Measurements from ENCODE around the gene PIGU. TPM values are rescaled to one million over a fixed set of nuclear protein-coding genes. Genes with fewer than 3 reads are reported as not detected.

PIGU gene
- total and polyA plus RNA-seq, 2 donors (not counting 1 experiment from before 2014, with no cell fraction given), result 12.0 to 19.3 TPM

- Histone ChIP-seq H3K79me2 (ENCODE audit: control insufficient read depth, insufficient read depth, low read length) (peaks cover 63% of the 10 kb centered on the region), H3K36me3 (replicated peaks in 1 of 2; ENCODE audit: control extremely low read depth in 1 of 2, control insufficient read depth in 1 of 2, extremely low read depth in 1 of 2, insufficient read depth in 2 of 2, low read length in 1 of 2) (peaks cover 3 to 5% of the 10 kb centered on the region in 2 experiments), H3K9ac (ENCODE audit: low read length) (peak overlapping the region; percentile 94), H2AFZ (ENCODE audit: insufficient read depth, low read depth, low read length, poor library complexity, severe bottlenecking) (peak overlapping the region; percentile 90), H3K27me3 (replicated peaks in 1 of 4; ENCODE audit: control extremely low read depth in 1 of 4, control insufficient read depth in 3 of 4, insufficient read depth in 4 of 4, low read length in 3 of 4) (no peaks in the 10 kb centered on the region), H3K4me3 (ENCODE audit: control extremely low read depth in 1 of 5, extremely low read depth in 1 of 5, insufficient read depth in 1 of 5, low read depth in 2 of 5, low read length in 4 of 5) (peak overlapping the region; percentile 66 to 99 (median 95)), H3K4me1 (ENCODE audit: control insufficient read depth in 2 of 2, insufficient read depth in 2 of 2, low read length in 2 of 2) (peaks cover 5 to 10% of the 10 kb centered on the region in 2 donors), H3K27ac (ENCODE audit: low read length in 2 of 2) (peak overlapping the region; percentile 31 to 85), H4K20me1 (ENCODE audit: control insufficient read depth, insufficient read depth, low read length, poor library complexity, severe bottlenecking) (peaks cover 28% of the 10 kb centered on the region), H3K9me3 (ENCODE audit: control extremely low read depth in 1 of 3, control insufficient read depth in 2 of 3, insufficient read depth in 1 of 3, low read length in 2 of 3) (no peaks in the 10 kb centered on the region), H3K4me2 (replicated peaks; ENCODE audit: low read depth, low read length, poor library complexity, severe bottlenecking) (peak overlapping the region; percentile 83)
- H3K27ac Mint-ChIP-seq, result peak overlapping the region; percentile 97
- H3K27me3 Mint-ChIP-seq, result no peaks in the 10 kb centered on the region
- intact Hi-C loops (cut with micrococcal nuclease), result loop anchor here (5.0 kb wide), 2 partner anchors 405 to 525 kb away; partner anchors contain the start of genes EIF2S2 and RALY
- TF ChIP-seq CTCF (IDR thresholded peaks at IDR 0.05) (no peak), EZH2 (IDR thresholded peaks at IDR 0.05; ENCODE audit: borderline replicate concordance, insufficient read depth, low read depth, low read length, poor library complexity, severe bottlenecking) (no peak)
- no peaks in the 10 kb centered on the region for H3K9me3 Mint-ChIP-seq (ENCODE audit: insufficient read depth)
- CTCF ChIA-PET, result interaction anchor here (0.7 to 5.3 kb wide), 11 partner anchors 8 to 326 kb away, joined by 3 to 38 read pairs (median 3); partner anchors contain the start of gene TP53INP2
- peak overlapping the region; percentile 97 for H3K4me3 Mint-ChIP-seq
- POLR2A ChIA-PET, result interaction anchor here (0.7 kb wide), 1 partner anchor 270 kb away, joined by 3 read pairs; no protein-coding TSS in a partner anchor
- no peak for DNase-seq
- no peak for ATAC-seq (ENCODE audit: low read depth)
- no CpG with 5 or more reads among the region's 3 CpGs for WGBS (ENCODE audit: insufficient coverage)
- H3K4me1 Mint-ChIP-seq, result peaks cover 50% of the 10 kb centered on the region
Measured at GRCh38 chr20:34517114-34517505, 159.8 kb downstream of the PIGU start.
